Umbilical cord (tissue), 2 donors: Measurements from ENCODE around the gene ZNF488. TPM values are rescaled to one million over a fixed set of nuclear protein-coding genes. Genes with fewer than 3 reads are reported as not detected.
A peak's percentile ranks its signal among the peaks of the same experiment; 100 is the strongest.
"Not testable (repeated sequence)": the region's sequence is repeated elsewhere in the genome, so short reads cannot be mapped to it uniquely, and the experiment has no call there.

ENCODE experiments used
- DNase-seq: peaks from one replicate; pipeline ENCODE4 v3.0.0-alpha.2; 2015; ENCODE audit warnings: low spot score
- total RNA-seq: library from RNA; depleted of rRNA; stranded (reverse); fragments of >200 nt; gene quantifications from one replicate; pipeline ENCODE4 v1.2.3, GENCODE V29; 2014; ENCODE audit warnings: low replicate concordance; ENCODE audit not compliant: insufficient read depth

Gene ZNF488, protein sequence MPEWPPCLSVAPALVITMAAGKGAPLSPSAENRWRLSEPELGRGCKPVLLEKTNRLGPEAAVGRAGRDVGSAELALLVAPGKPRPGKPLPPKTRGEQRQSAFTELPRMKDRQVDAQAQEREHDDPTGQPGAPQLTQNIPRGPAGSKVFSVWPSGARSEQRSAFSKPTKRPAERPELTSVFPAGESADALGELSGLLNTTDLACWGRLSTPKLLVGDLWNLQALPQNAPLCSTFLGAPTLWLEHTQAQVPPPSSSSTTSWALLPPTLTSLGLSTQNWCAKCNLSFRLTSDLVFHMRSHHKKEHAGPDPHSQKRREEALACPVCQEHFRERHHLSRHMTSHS
- total RNA-seq: 0.96 TPM

DNA sequence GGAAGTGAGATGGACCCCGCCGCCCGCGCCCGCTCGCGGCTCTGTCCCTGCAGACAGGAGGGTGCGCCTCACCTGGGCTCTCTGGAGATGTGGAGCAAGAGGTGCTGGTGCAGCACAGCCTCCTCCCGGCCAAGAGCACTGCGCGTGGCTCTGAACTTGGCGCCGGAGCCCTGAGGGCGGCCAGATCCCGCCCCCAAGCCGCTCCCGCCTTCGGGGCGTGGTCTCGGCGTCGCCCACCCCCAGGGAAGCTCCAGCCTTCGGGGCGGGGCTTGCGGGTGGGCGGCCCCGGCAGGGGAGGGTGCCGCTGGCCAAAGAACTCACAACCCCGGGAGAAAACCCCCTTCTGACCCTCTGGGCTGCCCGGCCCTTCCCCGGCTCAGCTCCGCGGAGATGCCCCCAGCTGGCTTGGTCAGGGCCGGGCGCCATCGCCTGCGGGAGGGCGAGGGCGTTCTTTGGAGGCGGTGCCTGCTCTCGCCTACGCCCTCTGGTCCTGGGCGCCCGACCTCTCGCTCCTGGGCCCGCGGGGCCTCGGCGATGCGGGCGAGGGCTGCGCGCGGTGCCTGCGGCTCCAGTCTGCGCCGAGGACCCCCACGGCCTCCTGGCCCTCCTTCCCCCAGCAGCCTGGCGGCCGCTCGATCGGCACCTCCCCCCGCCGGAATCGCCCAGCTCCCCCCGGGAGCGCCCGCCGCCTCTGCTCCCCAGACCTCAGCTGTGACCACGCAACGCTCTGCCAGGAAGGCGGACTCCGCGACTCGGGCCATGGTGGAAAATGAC, at the start of gene ZNF488:
ZNF488 (minus strand) TSS at position 146 of the 774 bp plus-strand sequence. CDS start 15,464 bp downstream, outside the sequence.
- DNase-seq: peak; percentile 92

DNA sequence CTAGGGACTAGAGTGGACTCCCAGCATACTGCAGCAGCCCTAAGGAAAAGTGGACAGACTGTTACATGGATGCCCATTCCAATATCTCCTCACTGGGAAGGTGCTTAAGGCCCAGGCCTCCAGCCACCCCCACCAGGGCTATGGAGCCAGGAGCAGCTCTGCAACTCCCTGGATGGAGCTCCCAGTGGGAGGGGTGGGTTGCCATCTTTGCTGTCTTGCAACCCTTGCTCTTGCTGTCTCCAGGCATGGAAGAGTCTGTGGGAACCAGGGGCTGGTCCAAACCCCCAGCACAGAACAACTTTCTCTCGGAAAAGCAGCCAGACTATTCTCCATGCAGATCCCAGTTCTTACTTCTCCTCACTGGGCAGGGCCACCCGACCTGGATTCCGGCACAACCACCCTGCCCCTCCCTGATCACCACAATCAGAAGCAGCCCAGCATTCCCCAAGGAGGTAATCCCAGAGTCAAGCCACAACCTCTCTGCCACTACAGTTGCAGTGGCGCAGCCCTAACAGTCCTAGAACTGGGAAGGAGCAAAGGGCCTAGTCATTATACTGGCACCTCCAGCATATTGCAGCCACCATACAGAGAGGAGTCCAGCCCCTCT, 41.8 kb upstream of the ZNF488 start:
- DNase-seq: no peak

DNA sequence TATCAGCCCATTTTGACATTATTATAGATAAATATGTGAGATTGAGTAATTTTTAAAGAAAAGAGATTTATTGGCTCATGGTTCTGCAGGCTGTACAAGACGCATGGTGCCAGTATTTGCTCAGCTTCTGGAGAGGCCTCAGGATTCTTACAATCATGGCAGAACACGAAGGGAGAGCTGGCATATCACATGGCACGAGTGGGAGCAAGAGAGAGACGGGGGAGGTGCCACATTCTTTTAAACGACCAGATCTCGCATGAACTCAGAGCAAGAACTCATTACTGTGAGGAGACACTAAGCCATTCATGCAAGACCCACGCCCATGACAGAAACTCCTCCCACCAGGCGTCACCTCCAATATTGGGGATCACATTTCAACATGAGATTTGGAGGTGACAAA, 40.1 kb upstream of the ZNF488 start:
- DNase-seq: no peak

DNA sequence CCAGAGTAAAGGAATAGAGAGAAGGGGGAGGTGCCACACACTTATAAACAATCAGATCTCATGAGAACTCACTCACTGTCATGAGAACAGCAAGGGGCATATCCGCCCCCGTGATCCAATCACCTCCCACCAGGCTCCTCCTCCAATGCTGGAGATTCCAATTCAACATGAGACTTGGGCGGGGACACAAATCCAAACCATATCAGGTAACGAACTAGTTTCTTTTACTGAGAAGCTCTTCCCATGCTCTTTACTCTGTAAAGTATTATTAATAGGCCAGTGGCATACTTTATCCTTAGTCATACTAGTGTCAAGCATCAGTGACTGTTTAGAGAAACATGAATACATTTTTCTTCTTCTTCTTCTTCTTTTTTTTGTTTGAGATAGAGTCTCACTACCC, 39.4 kb upstream of the ZNF488 start:
- DNase-seq: no peak

DNA sequence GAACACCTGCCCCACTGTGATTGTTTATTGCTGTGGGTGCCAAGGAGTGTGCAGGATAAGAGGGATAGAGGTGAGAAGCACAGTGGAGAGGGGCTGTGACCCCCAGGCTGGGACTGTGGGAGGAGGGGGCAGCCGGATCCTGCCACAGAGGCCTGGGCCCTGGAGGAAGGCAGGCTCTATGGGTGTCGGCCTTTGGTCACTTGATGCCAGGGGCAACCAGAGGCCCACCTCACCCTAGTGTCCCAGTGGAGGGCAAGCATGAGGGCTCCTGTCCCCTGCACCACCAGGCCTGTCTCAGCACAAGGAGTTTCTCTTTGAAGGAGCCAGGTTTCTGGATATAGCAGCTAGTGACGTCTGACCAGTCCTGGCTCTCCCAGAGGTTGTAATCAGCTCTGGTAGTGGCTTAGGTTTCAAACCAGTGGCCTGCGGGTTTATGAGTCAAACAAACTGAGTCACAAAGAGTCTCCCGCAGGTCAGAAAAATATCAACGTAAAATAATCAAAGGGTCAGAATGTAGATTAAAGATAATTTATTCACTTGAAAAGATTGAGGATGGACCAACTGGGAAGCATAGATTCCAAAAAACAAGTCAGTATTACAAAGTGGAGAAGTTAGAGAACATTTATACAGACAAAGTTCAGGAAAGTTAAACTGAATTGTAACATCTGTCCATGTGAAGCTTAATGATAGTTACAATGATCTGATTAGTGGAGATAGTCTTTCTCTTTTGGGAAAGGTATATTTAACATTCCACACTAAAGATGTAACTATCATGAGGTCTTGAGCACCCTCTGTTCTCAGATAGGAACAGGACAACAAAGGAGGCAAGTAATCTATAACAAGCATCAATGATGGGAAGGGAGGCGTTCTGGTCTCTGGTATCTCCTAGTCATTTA, 37.2 kb upstream of the ZNF488 start:
- DNase-seq: no peak

DNA sequence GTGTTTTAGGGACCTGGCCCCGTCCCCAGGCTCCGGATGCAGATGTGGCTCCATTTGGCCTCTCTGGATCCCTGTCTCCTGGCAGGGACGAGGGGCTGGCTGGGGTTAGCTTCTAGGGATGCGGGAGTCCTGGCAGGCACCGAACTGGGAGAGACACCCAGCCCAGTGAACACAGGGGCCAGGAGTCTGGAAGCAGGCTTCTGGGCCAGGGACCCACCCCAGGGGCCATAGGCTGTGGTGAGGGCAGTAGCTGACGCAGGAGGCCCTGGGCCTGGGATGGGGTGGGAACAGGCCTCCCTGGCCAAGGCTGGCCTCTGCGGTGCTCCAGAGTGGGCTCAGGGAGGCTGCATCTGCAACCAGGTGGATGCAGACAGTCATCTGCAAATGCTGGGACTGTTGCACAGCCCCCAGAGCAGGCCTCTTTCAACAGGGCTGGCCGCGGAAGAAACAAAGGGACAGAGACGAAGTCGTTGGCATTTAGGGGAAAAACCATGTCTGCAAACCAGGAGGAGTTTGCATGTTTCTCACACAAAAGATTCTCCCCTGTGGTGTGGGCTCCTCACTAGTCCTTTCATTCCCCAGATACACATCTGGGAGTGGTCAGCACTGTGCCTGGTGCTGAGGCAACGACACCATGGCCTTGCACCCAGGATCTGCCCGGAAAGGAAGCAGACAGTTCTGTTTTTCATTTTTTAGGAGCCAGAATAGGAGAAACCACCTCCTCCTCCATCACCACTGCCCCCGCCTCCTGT, 36.4 kb upstream of the ZNF488 start:
- no peak for DNase-seq

DNA sequence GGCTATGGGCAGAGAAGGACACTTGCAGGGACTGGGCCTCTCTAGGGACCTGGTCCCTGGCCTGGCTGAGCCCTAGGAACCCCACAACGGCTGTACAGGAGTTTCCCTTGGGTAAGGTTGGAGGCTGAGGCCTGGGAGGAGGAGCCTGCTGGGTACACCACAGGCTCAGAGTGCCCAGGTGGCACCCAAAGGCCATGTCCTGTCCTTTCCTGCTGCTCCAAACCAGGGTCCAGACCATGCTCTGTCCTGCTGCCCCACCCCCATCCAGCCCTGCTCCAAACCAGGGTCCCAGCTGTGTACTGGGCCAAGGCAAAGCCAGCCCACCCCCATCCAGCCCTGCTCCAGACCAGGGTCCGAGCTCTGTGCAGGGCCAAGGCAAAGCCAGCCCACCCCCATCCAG, 35.3 kb upstream of the ZNF488 start:
- DNase-seq: no peak

DNA sequence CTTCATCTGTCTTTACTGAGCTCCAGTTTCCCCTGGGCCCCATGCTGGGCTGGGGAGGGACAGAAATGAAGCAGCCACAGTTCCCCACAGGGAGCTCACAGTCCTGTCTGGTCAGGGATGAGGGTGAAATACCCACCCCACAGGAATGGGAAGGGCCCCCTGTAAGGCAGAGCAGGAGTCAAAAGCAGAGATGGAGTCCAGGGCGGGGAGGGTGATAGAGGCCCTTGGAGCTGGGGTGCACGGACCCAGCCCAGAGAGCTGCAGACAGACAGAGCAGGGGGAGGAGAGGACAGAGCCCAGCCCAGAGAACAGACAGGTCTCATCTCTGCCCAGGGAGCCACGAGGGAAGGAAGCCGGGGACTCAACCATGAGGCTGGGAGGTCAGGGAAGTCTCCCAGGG, 34.9 kb upstream of the ZNF488 start:
- no peak for DNase-seq

DNA sequence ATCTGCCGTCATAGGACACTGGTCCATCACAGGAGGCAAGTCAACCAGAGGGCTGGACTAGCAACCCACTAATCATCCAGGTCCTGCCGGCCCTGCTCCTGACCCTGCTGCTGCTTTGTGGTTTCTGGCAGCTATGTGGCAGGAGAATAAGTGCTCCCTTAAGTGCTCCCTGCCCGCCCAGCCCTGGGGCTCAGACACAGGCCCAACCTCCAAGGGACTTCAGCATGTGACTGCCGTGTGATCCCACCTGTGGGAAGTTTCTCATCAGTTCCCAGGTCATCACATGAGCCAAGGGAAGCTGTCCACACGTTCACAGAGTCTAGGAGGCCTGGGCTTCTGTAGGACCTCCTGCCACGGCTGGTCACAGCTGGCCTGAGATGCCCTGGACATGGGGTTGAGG, 34.2 kb upstream of the ZNF488 start:
- no peak for DNase-seq

DNA sequence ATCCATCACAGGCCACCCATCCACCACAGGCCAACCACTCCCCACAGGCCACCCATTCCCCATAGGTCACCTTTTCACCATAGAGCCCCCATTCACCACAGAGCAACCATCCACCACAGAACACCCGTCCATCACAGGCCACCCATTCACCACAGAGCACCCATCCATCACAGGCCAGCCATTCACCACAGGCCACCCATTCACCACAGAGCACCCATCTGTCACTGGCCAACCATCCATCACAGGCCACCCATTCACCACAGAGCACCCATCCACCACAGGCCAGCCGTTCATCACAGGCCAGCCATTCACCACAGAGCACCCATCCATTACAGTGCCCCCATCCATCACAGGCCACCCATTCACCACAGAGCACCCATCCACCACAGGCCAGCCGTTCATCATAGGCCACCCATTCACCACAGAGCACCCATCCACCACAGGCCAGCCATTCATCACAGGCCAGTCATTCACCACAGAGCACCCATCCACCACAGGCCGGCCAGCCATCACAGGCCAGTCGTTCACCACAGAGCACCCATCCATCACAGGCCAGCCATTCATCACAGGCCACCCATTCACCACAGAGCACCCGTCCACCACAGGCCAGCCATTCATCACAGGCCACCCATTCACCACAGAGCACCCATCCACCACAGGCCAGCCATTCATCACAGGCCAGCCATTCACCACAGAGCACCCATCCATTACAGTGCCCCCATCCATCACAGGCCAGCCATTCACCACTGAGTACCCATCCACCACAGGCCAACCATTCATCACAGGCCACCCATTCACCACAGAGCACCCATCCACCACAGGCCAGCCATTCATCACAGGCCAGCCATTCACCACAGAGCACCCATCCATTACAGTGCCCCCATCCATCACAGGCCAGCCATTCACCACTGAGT, 32.5 kb upstream of the ZNF488 start:
- DNase-seq: not testable (repeated sequence)

DNA sequence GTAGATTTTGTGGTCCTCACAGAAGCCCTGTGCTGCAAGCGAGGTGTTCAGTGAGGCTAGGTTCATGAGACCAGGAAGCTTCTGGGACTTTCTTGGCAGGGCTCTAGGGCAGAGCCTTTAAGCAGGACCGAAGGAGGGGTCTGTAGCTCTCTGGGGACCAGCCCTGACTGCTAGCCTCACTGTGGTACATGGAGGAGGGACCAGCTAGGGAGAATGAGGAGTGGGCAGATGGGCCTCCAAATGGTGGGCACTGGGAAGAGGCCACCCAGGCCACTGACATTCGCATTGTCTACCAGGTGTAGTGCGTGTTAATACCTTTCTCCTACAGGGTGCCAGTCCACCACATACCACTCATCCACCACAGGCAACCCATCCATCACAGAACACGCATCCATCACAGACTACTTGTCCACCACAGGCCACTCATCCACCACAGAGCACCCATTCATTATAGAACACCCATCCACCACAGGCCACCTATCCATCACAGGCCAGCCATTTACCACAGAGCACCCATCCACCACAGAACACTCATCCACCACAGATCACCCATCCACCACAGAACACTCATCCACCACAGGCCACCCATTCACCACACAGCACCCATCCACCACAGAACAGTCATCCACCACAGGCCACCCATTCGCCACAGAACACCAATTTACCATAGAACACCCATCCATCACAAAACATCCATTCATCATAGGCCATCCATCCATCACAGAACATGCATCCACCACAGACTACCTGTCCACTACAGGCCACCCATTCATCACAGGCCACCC, 31.6 kb upstream of the ZNF488 start:
- DNase-seq: no peak

DNA sequence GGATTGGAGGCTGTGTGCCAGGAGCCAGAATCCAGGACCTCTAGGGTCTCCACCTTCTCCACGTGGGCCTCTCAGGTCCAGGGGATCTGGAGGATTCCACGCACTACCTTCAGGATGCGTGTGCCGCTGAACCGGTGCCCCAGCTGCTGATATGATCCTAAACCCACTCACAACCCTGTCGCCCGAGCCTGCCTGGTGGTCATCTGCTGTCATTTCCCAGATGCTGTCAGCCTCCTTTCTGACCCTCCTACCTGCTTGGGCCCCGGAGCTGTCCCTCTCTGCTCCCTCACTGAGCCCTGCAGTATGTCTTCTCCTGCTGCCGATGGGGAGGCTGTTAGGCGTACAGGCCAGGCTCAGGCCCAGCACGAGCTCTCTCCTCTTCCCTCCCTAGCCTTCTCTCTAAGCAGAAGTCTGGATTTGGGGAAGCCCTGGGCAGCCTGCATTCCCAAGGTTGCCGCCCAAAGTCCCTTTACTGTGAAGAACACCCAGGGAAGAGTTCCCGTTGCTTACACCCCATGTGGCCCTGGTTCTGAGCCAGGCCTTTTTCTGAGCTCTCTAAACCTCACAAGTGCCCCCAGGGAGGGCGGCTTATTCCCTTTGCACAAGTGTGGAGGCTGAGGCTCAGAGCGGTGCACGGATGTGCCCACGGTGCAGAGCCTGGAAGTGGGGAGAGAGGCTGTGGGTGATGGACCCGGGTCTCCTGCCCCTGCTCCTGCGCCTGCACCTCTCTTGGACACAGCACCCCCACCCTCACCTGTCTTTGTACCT, 30.8 kb upstream of the ZNF488 start:
- DNase-seq: no peak

DNA sequence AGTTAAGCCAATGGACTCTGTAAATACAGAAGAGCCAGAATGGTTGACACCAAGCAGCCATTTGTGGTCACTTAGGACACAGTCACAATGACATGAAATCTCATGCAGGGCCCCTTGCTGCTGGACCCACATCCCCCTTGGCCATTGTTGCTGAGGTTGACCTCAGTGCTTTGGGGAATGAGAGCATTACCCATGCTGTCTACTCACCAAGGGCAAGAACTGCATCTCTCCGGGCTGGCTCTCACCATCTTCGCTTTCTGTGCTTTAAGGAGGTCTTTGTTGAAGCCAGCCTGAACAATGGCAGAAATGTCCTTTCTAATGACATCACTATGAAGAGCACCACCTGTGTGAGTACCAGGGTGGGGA, 30.1 kb upstream of the ZNF488 start:
- no peak for DNase-seq

DNA sequence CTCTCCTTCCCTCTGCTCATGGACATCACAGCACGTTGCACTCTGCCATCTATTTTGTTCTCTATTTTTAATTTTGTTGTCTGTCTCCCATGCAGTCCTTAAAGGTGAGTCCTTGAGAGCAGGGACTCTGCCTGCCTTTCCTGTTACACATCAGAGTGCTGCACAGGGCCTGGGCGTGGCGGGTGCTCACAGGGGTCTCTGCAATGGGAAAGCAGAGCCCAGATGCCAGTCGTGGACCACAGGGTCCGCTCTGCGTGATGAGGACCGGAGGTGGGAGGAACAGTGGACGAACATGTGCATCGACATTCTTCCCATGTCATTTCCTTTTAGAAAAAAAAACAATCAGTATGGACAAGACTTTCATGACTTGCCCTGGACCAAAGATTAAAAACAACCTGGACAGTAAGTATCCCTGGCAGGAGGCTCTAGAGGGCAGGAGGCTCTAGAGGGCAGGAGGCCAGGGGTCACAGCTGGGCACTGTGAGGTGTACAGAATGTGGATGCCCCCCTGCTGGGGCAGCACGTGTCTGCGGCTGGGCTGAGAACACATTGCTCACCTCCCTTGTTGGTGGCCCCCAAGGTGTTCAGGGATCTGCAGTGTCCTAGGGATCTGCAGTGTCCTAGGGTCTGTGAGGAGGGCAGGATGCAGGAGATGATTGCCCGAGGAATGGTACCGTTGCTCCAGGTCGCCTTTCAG, 29.6 kb upstream of the ZNF488 start:
- DNase-seq: no peak

DNA sequence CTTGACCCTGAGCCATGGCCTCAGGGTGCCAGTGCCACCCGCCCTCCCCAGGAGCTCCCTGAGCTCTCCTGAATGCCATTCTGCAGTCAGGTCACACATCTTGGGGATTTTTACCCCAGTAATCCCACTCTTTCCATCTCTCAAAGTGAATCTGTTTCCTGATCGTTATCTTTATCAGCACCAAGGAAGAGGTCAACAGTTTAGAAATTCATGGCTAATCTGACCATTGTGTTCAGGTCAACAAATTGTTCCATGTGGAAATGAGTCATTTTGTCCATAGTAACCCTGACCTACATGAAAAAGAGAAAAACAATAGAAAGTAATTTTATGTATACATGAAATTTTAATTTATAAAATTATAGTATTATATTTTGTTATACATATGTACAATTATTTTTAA, 28.8 kb upstream of the ZNF488 start:
- DNase-seq: no peak

DNA sequence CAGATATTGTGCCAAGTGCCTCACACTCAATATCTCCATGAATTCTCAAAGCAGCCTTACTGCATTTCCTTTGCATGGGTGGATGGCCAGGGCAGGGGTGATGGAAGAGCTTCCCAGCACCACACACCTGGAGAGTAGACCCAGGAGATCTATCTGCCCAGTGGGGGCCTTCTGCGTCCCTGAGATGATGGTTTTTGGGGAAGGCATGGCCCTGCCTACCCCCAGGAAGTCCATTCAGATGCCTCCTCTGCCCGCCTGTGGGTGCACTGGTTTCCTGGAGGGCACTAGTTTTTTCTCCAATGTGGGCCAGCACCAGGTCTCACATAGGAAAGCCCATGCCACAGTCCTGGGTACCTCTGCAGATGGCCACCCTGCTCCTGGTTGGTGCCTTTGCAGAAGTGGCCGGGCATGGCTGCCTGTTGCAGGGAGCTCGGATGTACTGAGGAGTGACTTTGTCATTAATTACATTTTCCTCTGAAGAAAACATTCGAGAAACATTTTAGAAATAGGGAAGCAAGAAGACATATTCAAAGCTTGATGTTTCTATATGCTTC, 28.2 kb upstream of the ZNF488 start:
- no peak for DNase-seq

DNA sequence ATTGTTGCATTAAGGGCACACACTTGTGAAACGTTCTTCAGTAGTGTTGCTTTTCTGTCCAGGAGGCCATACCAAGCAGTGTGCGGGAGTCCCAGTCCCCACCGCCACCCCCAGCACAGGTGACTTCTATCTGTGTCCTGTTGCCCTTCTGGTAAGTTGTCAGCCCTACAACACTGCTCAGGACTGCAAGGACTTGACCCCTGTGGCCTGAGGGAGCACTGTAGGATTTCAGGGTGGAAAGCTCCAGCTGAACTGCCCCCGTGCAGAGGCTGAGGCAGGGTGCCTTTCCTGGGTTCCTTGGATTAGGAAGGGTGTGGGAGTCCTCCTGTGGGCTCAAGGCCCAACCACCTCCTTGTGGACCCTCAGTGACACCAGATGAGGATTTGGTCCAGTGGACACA, 26.8 kb upstream of the ZNF488 start:
- DNase-seq: no peak
